Trophoblast cell (in vitro differentiated cells and primary cell): Measurements from ENCODE around the gene TMPRSS4.

Experiments used
- DNase-seq, 2 donors: peaks; one replicate each; pipeline ENCODE4 v3.0.0-alpha.2; 2016
- H2AFZ ChIP-seq: 2 replicates; pipeline ENCODE4 v1.6.1; 2013; ENCODE audit warnings: low read length, moderate library complexity, mild to moderate bottlenecking; ENCODE audit not compliant: insufficient read depth, poor library complexity
- H2AK5ac ChIP-seq: 2 replicates; pipeline ENCODE4 v1.6.1; 2013; ENCODE audit warnings: mild to moderate bottlenecking, low read length
- H2BK120ac ChIP-seq: 2 replicates; pipeline ENCODE4 v1.6.1; 2013; ENCODE audit warnings: low read length, mild to moderate bottlenecking, moderate library complexity; ENCODE audit not compliant: insufficient read depth, poor library complexity
- H2BK12ac ChIP-seq: 2 replicates; pipeline ENCODE4 v1.6.1; 2013; ENCODE audit warnings: mild to moderate bottlenecking, low read length, moderate library complexity
- H2BK5ac ChIP-seq: 2 replicates; pipeline ENCODE4 v1.6.1; 2013; ENCODE audit warnings: low read length, low read depth, moderate library complexity, mild to moderate bottlenecking; ENCODE audit not compliant: poor library complexity
- H3K14ac ChIP-seq: 2 replicates; pipeline ENCODE4 v1.6.1; 2013; ENCODE audit warnings: mild to moderate bottlenecking, low read length
- H3K18ac ChIP-seq: 2 replicates; pipeline ENCODE4 v1.6.1; 2013; ENCODE audit warnings: mild to moderate bottlenecking, low read length
- H3K23ac ChIP-seq: 2 replicates; pipeline ENCODE4 v1.6.1; 2013; ENCODE audit warnings: low read length
- H3K27ac ChIP-seq: 2 replicates; pipeline ENCODE4 v1.5.1; 2013; ENCODE audit warnings: low read depth, mild to moderate bottlenecking, inconsistent platforms, low read length, moderate library complexity
- H3K27me3 ChIP-seq: 2 replicates; pipeline ENCODE4 v1.6.1; 2013; ENCODE audit warnings: inconsistent platforms, mild to moderate bottlenecking, low read length, moderate library complexity; ENCODE audit not compliant: insufficient read depth
- H3K36me3 ChIP-seq, 2 experiments: 1 replicate in 1 of 2; 2 replicates in 1 of 2; pipeline ENCODE4 v1.6.1; 2013; ENCODE audit warnings: low read length in 2 of 2, mild to moderate bottlenecking in 2 of 2, moderate library complexity in 1 of 2; ENCODE audit not compliant: insufficient read depth in 2 of 2, control insufficient read depth in 1 of 2
- H3K4ac ChIP-seq: 2 replicates; pipeline ENCODE4 v1.6.1; 2013; ENCODE audit warnings: low read depth, mild to moderate bottlenecking, low read length, moderate library complexity
- H3K4me1 ChIP-seq, 2 experiments: 1 replicate in 1 of 2; 2 replicates in 1 of 2; pipeline ENCODE4 v1.6.1; 2013; ENCODE audit warnings: low read length in 2 of 2, mild to moderate bottlenecking in 2 of 2, moderate library complexity in 1 of 2; ENCODE audit not compliant: insufficient read depth in 2 of 2, control insufficient read depth in 1 of 2
- H3K4me2 ChIP-seq: 2 replicates; pipeline ENCODE4 v1.6.1; 2013; ENCODE audit warnings: inconsistent platforms, mild to moderate bottlenecking, low read length, moderate library complexity
- H3K4me3 ChIP-seq: 2 replicates; pipeline ENCODE4 v1.5.1; 2013; ENCODE audit warnings: mild to moderate bottlenecking, low read depth, low read length, inconsistent platforms
- H3K79me1 ChIP-seq: one replicate; pipeline ENCODE4 v1.6.1; 2013; ENCODE audit warnings: low read length
- H3K79me2 ChIP-seq: 2 replicates; pipeline ENCODE4 v1.6.1; 2013; ENCODE audit warnings: low read length, mild to moderate bottlenecking; ENCODE audit not compliant: control insufficient read depth, insufficient read depth, poor library complexity
- H3K9ac ChIP-seq: 2 replicates; pipeline ENCODE4 v1.6.1; 2013; ENCODE audit warnings: mild to moderate bottlenecking, low read length
- H3K9me3 ChIP-seq: 2 replicates; pipeline ENCODE4 v1.6.1; 2013; ENCODE audit warnings: low read depth, mild to moderate bottlenecking, control low read depth, inconsistent platforms, low read length; ENCODE audit not compliant: insufficient read depth
- H4K12ac ChIP-seq: 2 replicates; pipeline ENCODE4 v1.6.1; 2013; ENCODE audit warnings: low read depth, mild to moderate bottlenecking, low read length, moderate library complexity
- H4K8ac ChIP-seq: 2 replicates; pipeline ENCODE4 v1.6.1; 2013; ENCODE audit warnings: low read depth, mild to moderate bottlenecking, low read length, moderate library complexity
- H4K91ac ChIP-seq: one replicate; pipeline ENCODE4 v1.6.1; 2013; ENCODE audit warnings: low read depth, mild to moderate bottlenecking, low read length, moderate library complexity
- WGBS: extraction: QIAGEN DNeasy Blood & Tissue Kit; methylation state at CpG from one replicate; pipeline ENCODE4 v1.1.7; 2013; ENCODE audit warnings: missing lambda C conversion rate; ENCODE audit not compliant: insufficient read length, insufficient coverage; ENCODE audit errors: extremely low coverage; 5-methylcytosine and 5-hydroxymethylcytosine counted together

The TMPRSS4 gene

DNA sequence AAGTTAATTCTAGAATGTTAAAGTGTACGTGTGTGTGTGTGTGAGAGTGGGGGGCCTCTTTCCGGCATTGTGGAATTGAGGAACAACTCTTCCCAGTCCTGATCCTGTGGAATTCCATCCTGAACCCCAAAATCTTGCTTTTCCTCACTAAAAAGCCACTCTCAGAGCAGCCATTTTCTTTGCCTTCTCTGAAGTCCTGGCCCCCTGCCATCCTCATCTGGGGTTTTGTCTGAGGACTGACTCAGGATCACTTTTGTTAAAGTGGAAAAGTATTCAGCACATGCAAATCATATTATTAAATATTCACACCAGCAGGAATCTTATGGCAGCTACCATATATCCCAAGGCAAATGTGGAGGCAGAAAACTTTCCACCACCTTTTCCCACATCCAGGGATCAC, 72.0 kb downstream of the TMPRSS4 start:
- H3K79me1 ChIP-seq, result no peaks in the 10 kb centered on the region
- H3K27me3 ChIP-seq, result peaks cover 43% of the 10 kb centered on the region
- H3K79me2 ChIP-seq, result no peaks in the 10 kb centered on the region
- peaks cover 5% of the 10 kb centered on the region for H3K9me3 ChIP-seq
- H3K23ac ChIP-seq, result no peak overlapping the region
- DNase-seq, result no peak
- H2BK5ac ChIP-seq, result no peak overlapping the region
- H3K14ac ChIP-seq, result no peak overlapping the region
- no peak overlapping the region for H2BK12ac ChIP-seq
- WGBS, result no CpG with 5 or more reads among the region's 2 CpGs
- no peak overlapping the region for H3K27ac ChIP-seq
- H2AK5ac ChIP-seq, result no peak overlapping the region
- no peak overlapping the region for H4K12ac ChIP-seq
- H4K8ac ChIP-seq, result no peak overlapping the region
- H3K18ac ChIP-seq, result no peak overlapping the region
- no peak overlapping the region for H3K9ac ChIP-seq
- no peak overlapping the region for H3K4me3 ChIP-seq
- H2BK120ac ChIP-seq, result no peak overlapping the region
- no peaks in the 10 kb centered on the region for H3K36me3 ChIP-seq
- no peak overlapping the region for H4K91ac ChIP-seq
- H3K4me1 ChIP-seq, result peaks cover 5% of the 10 kb centered on the region in 2 experiments
- H3K4me2 ChIP-seq, result no peak overlapping the region
- H3K4ac ChIP-seq, result no peak overlapping the region
- no peak overlapping the region for H2AFZ ChIP-seq

- H3K14ac ChIP-seq, result no peak overlapping the region
- WGBS, result no CpG with 5 or more reads among the region's 1 CpG
- no peak overlapping the region for H2AFZ ChIP-seq
Measured at GRCh38 chr11:118149493-118149892, 72.6 kb downstream of the TMPRSS4 start.

DNA sequence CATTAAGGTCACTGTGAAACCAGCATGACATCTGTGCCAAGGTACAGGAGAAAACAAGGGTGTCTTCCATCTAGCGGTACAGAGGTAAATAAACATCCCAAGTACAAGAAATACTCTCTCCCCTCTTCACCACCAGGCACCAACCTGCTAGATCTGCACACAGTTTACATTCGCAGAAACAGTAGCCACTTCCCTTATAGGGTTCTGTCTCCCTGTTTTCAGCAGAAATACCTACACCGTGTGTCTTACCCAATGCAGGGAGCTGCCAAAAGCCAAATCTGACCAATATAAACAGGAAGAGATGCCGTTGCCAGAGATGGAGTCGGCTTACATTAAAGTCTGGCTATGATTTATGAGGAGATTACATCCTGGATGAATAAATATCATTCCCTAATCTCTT, 74.6 kb downstream of the TMPRSS4 start:
- Histone ChIP-seq H3K4me1 (peaks cover 5% of the 10 kb centered on the region in 2 experiments), H2AK5ac (no peak overlapping the region), H4K12ac (no peak overlapping the region), H3K9ac (no peak overlapping the region), H2AFZ (no peak overlapping the region), H3K36me3 (no peaks in the 10 kb centered on the region), H3K79me1 (no peaks in the 10 kb centered on the region), H3K79me2 (no peaks in the 10 kb centered on the region), H3K27ac (no peak overlapping the region), H4K91ac (no peak overlapping the region), H4K8ac (no peak overlapping the region), H2BK5ac (no peak overlapping the region), H2BK12ac (no peak overlapping the region), H3K23ac (no peak overlapping the region), H3K4ac (no peak overlapping the region), H3K27me3 (peaks cover 63% of the 10 kb centered on the region), H2BK120ac (no peak overlapping the region), H3K18ac (no peak overlapping the region), H3K9me3 (peaks cover 11% of the 10 kb centered on the region), H3K4me2 (no peak overlapping the region), H3K14ac (no peak overlapping the region), H3K4me3 (no peak overlapping the region)
- no CpG with 5 or more reads among the region's 5 CpGs for WGBS
- DNase-seq, result no peak

More at GRCh38 chr11:118149493-118149892, 72.6 kb downstream of the TMPRSS4 start:
- Histone ChIP-seq H3K18ac (no peak overlapping the region), H3K36me3 (no peaks in the 10 kb centered on the region), H4K8ac (no peak overlapping the region), H2BK5ac (no peak overlapping the region), H2BK12ac (no peak overlapping the region), H3K4me1 (peaks cover 5% of the 10 kb centered on the region in 2 experiments), H2AK5ac (no peak overlapping the region), H3K79me1 (no peaks in the 10 kb centered on the region), H3K4me3 (no peak overlapping the region), H4K12ac (no peak overlapping the region), H4K91ac (no peak overlapping the region), H3K27me3 (peaks cover 49% of the 10 kb centered on the region), H3K27ac (no peak overlapping the region), H2BK120ac (no peak overlapping the region), H3K9me3 (peaks cover 9% of the 10 kb centered on the region), H3K23ac (no peak overlapping the region), H3K4ac (no peak overlapping the region), H3K4me2 (no peak overlapping the region), H3K79me2 (no peaks in the 10 kb centered on the region), H3K9ac (no peak overlapping the region)
- DNase-seq, result no peak

DNA sequence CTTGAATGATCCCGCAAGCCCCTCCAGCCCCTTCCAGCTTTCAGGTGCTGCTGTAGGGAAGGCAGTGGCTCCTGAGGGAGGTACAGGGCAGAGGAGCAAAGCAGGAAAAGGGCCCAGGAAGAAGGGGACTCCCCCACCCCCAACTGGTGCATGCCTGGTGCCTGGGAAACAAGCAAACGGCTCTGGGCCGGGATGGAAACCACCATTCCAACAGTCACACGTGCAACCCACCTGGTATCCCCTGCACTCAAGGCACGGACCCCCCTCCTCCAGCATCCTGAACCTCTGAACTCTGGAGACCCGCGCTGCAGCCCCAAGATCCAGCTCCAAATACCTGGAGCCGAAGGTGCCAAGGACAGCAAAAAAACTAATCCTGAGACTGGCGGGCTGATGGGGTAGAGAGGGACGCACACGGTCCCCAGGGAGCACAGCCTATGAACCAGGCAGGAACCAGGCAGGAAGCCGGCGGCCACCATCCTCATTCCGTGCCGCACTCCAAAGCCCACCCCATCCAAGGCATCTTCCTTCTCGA, 75.2 kb downstream of the TMPRSS4 start:
- no peak overlapping the region for H2AK5ac ChIP-seq
- no peak overlapping the region for H3K14ac ChIP-seq
- DNase-seq, result no peak
- H4K91ac ChIP-seq, result no peak overlapping the region
- H3K27me3 ChIP-seq, result peaks cover 67% of the 10 kb centered on the region
- peak overlapping the region; percentile 86 for H3K4me2 ChIP-seq
- no peaks in the 10 kb centered on the region for H3K79me2 ChIP-seq
- no peak overlapping the region for H3K23ac ChIP-seq
- no peak overlapping the region for H3K18ac ChIP-seq
- H3K4ac ChIP-seq, result no peak overlapping the region
- H2BK120ac ChIP-seq, result no peak overlapping the region
- no peak overlapping the region for H4K8ac ChIP-seq
- no peaks in the 10 kb centered on the region for H3K36me3 ChIP-seq
- no CpG with 5 or more reads among the region's 16 CpGs for WGBS
- H3K79me1 ChIP-seq, result no peaks in the 10 kb centered on the region
- no peak overlapping the region for H3K27ac ChIP-seq
- peaks cover 15% of the 10 kb centered on the region for H3K9me3 ChIP-seq
- no peak overlapping the region for H4K12ac ChIP-seq
- no peak overlapping the region for H2AFZ ChIP-seq
- H3K4me3 ChIP-seq, result no peak overlapping the region
- H3K9ac ChIP-seq, result no peak overlapping the region
- H2BK12ac ChIP-seq, result no peak overlapping the region
- H3K4me1 ChIP-seq, result peaks cover 5% of the 10 kb centered on the region in 2 experiments
- H2BK5ac ChIP-seq, result no peak overlapping the region
